ENCODE measurements around the gene ANKRD39.
"Not testable (repeated sequence)": the region's sequence is repeated elsewhere in the genome, so short reads cannot be mapped to it uniquely, and the experiment has no call there.

ANKRD39 gene

GRCh38 chr2:96870626-96871255 lies 12.9 kb upstream of the ANKRD39 start:
- peak; percentile 56 for DNase-seq

GRCh38 chr2:96869822-96870625 lies 12.2 kb upstream of the ANKRD39 start, which contains the start of gene SEMA4C:
Gene SEMA4C (minus strand): TSS chr2:96870080. CDS start chr2:96867886, 2,194 bp downstream.
- no peak for DNase-seq

- no peak for DNase-seq
These were observed 11.5 kb upstream of the ANKRD39 start for GRCh38 chr2:96869281-96869821.

- DNase-seq: peak; percentile 64
These were observed 10.9 kb upstream of the ANKRD39 start for GRCh38 chr2:96868555-96869280.

- peak; percentile 40 for DNase-seq
These were observed 10.1 kb upstream of the ANKRD39 start for GRCh38 chr2:96867756-96868554.

- no peak for DNase-seq
These were observed 9.4 kb upstream of the ANKRD39 start for GRCh38 chr2:96866986-96867755.

- DNase-seq: no peak
These were observed 8.8 kb upstream of the ANKRD39 start for GRCh38 chr2:96866586-96866985.

GRCh38 chr2:96866149-96866548 lies 8.3 kb upstream of the ANKRD39 start:
- DNase-seq: no peak

- DNase-seq: no peak
These were observed 7.8 kb upstream of the ANKRD39 start for GRCh38 chr2:96865654-96866053.

GRCh38 chr2:96864343-96865091 lies 6.7 kb upstream of the ANKRD39 start:
- DNase-seq: no peak

- no peak for DNase-seq
These were observed 5.9 kb upstream of the ANKRD39 start for GRCh38 chr2:96863575-96864342.

- DNase-seq: not testable (repeated sequence)
These were observed 5.2 kb upstream of the ANKRD39 start for GRCh38 chr2:96863056-96863455.

- DNase-seq: no peak
These were observed 3.3 kb upstream of the ANKRD39 start for GRCh38 chr2:96861074-96861473.

GRCh38 chr2:96860065-96861029 lies 2.5 kb upstream of the ANKRD39 start:
- no peak for DNase-seq

- DNase-seq: no peak
These were observed 1.9 kb upstream of the ANKRD39 start for GRCh38 chr2:96859681-96860064.

- DNase-seq: no peak
These were observed 1.4 kb upstream of the ANKRD39 start for GRCh38 chr2:96859099-96859649.

- peak; percentile 38 for DNase-seq
These were observed 795 bp downstream of the ANKRD39 start for GRCh38 chr2:96856776-96857666.

All from CD4-positive, alpha-beta T cell treated with Interleukin-15 for 1 hour (primary cell).